A673 (cell line): Measurements from ENCODE around the gene URI1.

ENCODE experiments used
- CTCF ChIP-seq: fragments of 300-800, 200-600 bp; sonication (generic); conservative IDR thresholded peaks from 2 replicates; pipeline ENCODE4 v1.5.1; 2017; ENCODE audit warnings: low read depth, mild to moderate bottlenecking, antibody characterized with exemption, low read length, moderate library complexity, mixed read lengths
- EZH2 ChIP-seq: fragments of 200-600 bp; sonication (generic); IDR thresholded peaks from 2 replicates; pipeline ENCODE4 v1.6.1; 2017; ENCODE audit warnings: borderline replicate concordance, low read depth, mild to moderate bottlenecking, mixed read lengths, antibody characterized with exemption, low read length; ENCODE audit not compliant: poor library complexity, severe bottlenecking

GRCh38 chr19:30011051-30011578, 69.1 kb downstream of the URI1 start:
- TF ChIP-seq EZH2 (no peak), CTCF (no peak)
